ENCODE data around the gene CYTL1. TPM values are rescaled to one million over a fixed set of nuclear protein-coding genes. Genes with fewer than 3 reads are reported as not detected.

Gene CYTL1
- total and polyA plus RNA-seq, 2 of the 13 experiments (the other 11 are each of a cell fraction or from before 2014, with no cell fraction given) = not detected

- TF ChIP-seq ZNF362 (CRISPR knock-in tag; IDR thresholded peaks at IDR 0.05; ENCODE audit: borderline replicate concordance) (no peak), NPAS2 (CRISPR knock-in tag; IDR thresholded peaks at IDR 0.05; ENCODE audit: borderline replicate concordance) (no peak)
These were observed 33.6 kb upstream of the CYTL1 start (continued) for GRCh38 chr4:5052726-5053425.

GRCh38 chr4:5052204-5052702, 33.0 kb upstream of the CYTL1 start:
- Histone ChIP-seq H3K79me2 (ENCODE audit: insufficient read depth, low read length) (no peaks in the 10 kb centered on the region), H4K20me1 (ENCODE audit: insufficient read depth, low read length) (no peaks in the 10 kb centered on the region), H3K9me3 (ENCODE audit: low read length) (no peaks in the 10 kb centered on the region), H3K4me1 (ENCODE audit: insufficient read depth, low read length) (peaks cover 11% of the 10 kb centered on the region), H3K4me2 (ENCODE audit: low read depth, low read length) (no peak overlapping the region), H3K9ac (ENCODE audit: insufficient read depth, low read depth, low read length) (no peak overlapping the region), H3K27me3 (ENCODE audit: control insufficient read depth in 1 of 2, insufficient read depth in 2 of 2, low read length in 2 of 2) (peaks cover 2 to 5% of the 10 kb centered on the region in 2 experiments; a peak in 1 of 5 replicates), H2AFZ (ENCODE audit: low read length) (no peak overlapping the region), H3K27ac (ENCODE audit: extremely low read length, insufficient read depth, low read length) (no peak overlapping the region), H3K4me3 (replicated peaks in 1 of 3; ENCODE audit: insufficient read depth in 1 of 3, low read depth in 2 of 3, low read length in 3 of 3) (no peak overlapping the region), H3K36me3 (replicated peaks in 1 of 2; ENCODE audit: control insufficient read depth in 1 of 2, insufficient read depth in 2 of 2, low read length in 2 of 2) (no peaks in the 10 kb centered on the region)
- 76% methylated on average over 7 of the region's 18 CpGs for WGBS (ENCODE audit: low lambda C conversion rate)
- no peak for DNase-seq (ENCODE audit: low spot score)
- POLR2A ChIA-PET = no interaction called here
- CTCF ChIA-PET (ENCODE audit: low intra/inter-chr PET ratio, low total read pairs) = no interaction called here
- intact Hi-C loops (cut with micrococcal nuclease; ENCODE audit: unreplicated experiment) (loop anchor here (5.0 kb wide), 1 partner anchor 740 kb away; no protein-coding TSS in a partner anchor), in situ Hi-C loops (cut with HindIII; ENCODE audit: extremely low pct_ligation_motif_present, low pct_unique_long_range_greater_than_20kb) (loop anchor here (5.0 to 10.0 kb wide), 3 partner anchors 93 to 763 kb away; no protein-coding TSS in a partner anchor)
- ATAC-seq = no peak
- no peak for FAIRE-seq
- BruUV-seq (replicated peaks) = no TSS peak
- TF ChIP-seq TRIM22 (IDR thresholded peaks at IDR 0.05) (no peak), PREB (CRISPR knock-in tag; IDR thresholded peaks at IDR 0.05) (no peak), SMARCE1 (IDR thresholded peaks at IDR 0.05; ENCODE audit: borderline replicate concordance) (no peak), IKZF1 (IDR thresholded peaks at IDR 0.05) (no peak), ZNF24 (IDR thresholded peaks at IDR 0.05) (no peak), SIX4 (CRISPR knock-in tag; IDR thresholded peaks at IDR 0.05) (no peak), ZNF660 (CRISPR knock-in tag; IDR thresholded peaks at IDR 0.05; ENCODE audit: borderline replicate concordance, low read depth) (no peak), HOMEZ (CRISPR knock-in tag; IDR thresholded peaks at IDR 0.05; ENCODE audit: low read depth) (no peak), CEBPZ (IDR thresholded peaks at IDR 0.05; ENCODE audit: low read length) (no peak), MAZ (IDR thresholded peaks at IDR 0.05; ENCODE audit: borderline replicate concordance, low read depth, low read length) (no peak), MAZ (CRISPR knock-in tag; IDR thresholded peaks at IDR 0.05; ENCODE audit: low read depth) (no peak)
